SU-DHL-6 (cell line): ENCODE measurements around the gene KRT16.

Experiments
- H2AFZ ChIP-seq: fragments of 200-600 bp; sonication (generic); 2 replicates; pipeline ENCODE4 v1.6.1; 2014; ENCODE audit warnings: low read depth, mild to moderate bottlenecking, moderate library complexity, mixed read lengths, antibody characterized with exemption, low read length; ENCODE audit not compliant: severe bottlenecking
- H3F3A ChIP-seq: fragments of 200-600 bp; shearing (Covaris generic); 2 replicates; pipeline ENCODE4 v1.6.0; 2016; ENCODE audit warnings: antibody characterized with exemption, mild to moderate bottlenecking; ENCODE audit not compliant: insufficient read depth
- H3K27ac ChIP-seq: fragments of 200-600 bp; sonication (generic); 2 replicates; pipeline ENCODE4 v1.5.1; 2016; ENCODE audit warnings: low read depth, mild to moderate bottlenecking, low read length, moderate library complexity, mixed read lengths
- H3K27me3 ChIP-seq: fragments of 200-600 bp; sonication (generic), shearing (Covaris generic); 2 replicates; pipeline ENCODE4 v1.6.0; 2014; ENCODE audit warnings: mild to moderate bottlenecking, low read length
- H3K36me3 ChIP-seq: fragments of 200-600 bp; sonication (generic); 2 replicates; pipeline ENCODE4 v1.6.1; 2014; ENCODE audit warnings: mild to moderate bottlenecking, low read length, mixed read lengths
- H3K4me2 ChIP-seq: fragments of 300-600, 200-600 bp; shearing (Covaris generic), sonication (generic); 2 replicates; pipeline ENCODE4 v1.6.0; 2014; ENCODE audit warnings: low read length, low read depth, mild to moderate bottlenecking; ENCODE audit not compliant: poor library complexity, severe bottlenecking
- H3K4me3 ChIP-seq: fragments of 200-600 bp; sonication (generic); 2 replicates; pipeline ENCODE4 v1.5.1; 2014; ENCODE audit warnings: antibody characterized with exemption, low read length, mild to moderate bottlenecking, mixed read lengths; ENCODE audit not compliant: insufficient read depth, poor library complexity, severe bottlenecking
- H3K79me2 ChIP-seq: fragments of 200-600 bp; sonication (generic); 2 replicates; pipeline ENCODE4 v1.6.1; 2014; ENCODE audit warnings: mild to moderate bottlenecking, low read length, moderate library complexity; ENCODE audit not compliant: insufficient read depth
- H3K9ac ChIP-seq: fragments of 200-600 bp; sonication (generic); 2 replicates; pipeline ENCODE4 v1.7.0; 2014; ENCODE audit warnings: mild to moderate bottlenecking, low read length
- H3K9me2 ChIP-seq: fragments of 200-600 bp; sonication (generic); replicated peaks from 2 replicates; pipeline ENCODE4 v1.6.1; 2014; ENCODE audit warnings: low read length; ENCODE audit not compliant: insufficient read depth
- H3K9me3 ChIP-seq: fragments of 200-600 bp; sonication (generic); 2 replicates; pipeline ENCODE4 v1.6.1; 2014; ENCODE audit warnings: low read length, mixed read lengths; ENCODE audit not compliant: insufficient read depth
- H4K20me1 ChIP-seq: fragments of 200-600 bp; sonication (generic); 2 replicates; pipeline ENCODE4 v1.6.1; 2014; ENCODE audit warnings: low read depth, mild to moderate bottlenecking, antibody characterized with exemption, low read length, moderate library complexity, mixed read lengths
- EZH2phosphoT487 ChIP-seq: fragments of 200-600 bp; sonication (generic), shearing (Covaris generic); conservative IDR thresholded peaks from 2 replicates; pipeline ENCODE4 v1.6.1; 2018; ENCODE audit warnings: mild to moderate bottlenecking, antibody characterized with exemption, low read length, moderate library complexity, mixed read lengths
- TF ChIP-seq, protein P1 (sequence below): fragments of 200-600 bp; sonication (generic); IDR thresholded peaks from one replicate; pipeline ENCODE4 v1.5.1; 2017; ENCODE audit warnings: antibody characterized with exemption, mild to moderate bottlenecking, low read length, moderate library complexity; ENCODE audit not compliant: insufficient read depth, poor library complexity, severe bottlenecking

The KRT16 gene

GRCh38 chr17:41655611-41656111 lies 43.1 kb upstream of the KRT16 start:
- H3K36me3 ChIP-seq: no peaks in the 10 kb centered on the region
- H3K9me3 ChIP-seq: no peaks in the 10 kb centered on the region
- no peaks in the 10 kb centered on the region for H4K20me1 ChIP-seq
- no peak overlapping the region for H3K4me3 ChIP-seq
- TF ChIP-seq, protein P1, sequence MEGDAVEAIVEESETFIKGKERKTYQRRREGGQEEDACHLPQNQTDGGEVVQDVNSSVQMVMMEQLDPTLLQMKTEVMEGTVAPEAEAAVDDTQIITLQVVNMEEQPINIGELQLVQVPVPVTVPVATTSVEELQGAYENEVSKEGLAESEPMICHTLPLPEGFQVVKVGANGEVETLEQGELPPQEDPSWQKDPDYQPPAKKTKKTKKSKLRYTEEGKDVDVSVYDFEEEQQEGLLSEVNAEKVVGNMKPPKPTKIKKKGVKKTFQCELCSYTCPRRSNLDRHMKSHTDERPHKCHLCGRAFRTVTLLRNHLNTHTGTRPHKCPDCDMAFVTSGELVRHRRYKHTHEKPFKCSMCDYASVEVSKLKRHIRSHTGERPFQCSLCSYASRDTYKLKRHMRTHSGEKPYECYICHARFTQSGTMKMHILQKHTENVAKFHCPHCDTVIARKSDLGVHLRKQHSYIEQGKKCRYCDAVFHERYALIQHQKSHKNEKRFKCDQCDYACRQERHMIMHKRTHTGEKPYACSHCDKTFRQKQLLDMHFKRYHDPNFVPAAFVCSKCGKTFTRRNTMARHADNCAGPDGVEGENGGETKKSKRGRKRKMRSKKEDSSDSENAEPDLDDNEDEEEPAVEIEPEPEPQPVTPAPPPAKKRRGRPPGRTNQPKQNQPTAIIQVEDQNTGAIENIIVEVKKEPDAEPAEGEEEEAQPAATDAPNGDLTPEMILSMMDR: no peak
- no peak for TF ChIP-seq EZH2phosphoT487
- no peaks in the 10 kb centered on the region for H3K9me2 ChIP-seq
- H3K27me3 ChIP-seq: no peaks in the 10 kb centered on the region
- H3K79me2 ChIP-seq: no peaks in the 10 kb centered on the region
- H3K9ac ChIP-seq: no peak overlapping the region
- H3K4me2 ChIP-seq: no peak overlapping the region
- H2AFZ ChIP-seq: no peak overlapping the region
- H3F3A ChIP-seq: no peaks in the 10 kb centered on the region
- H3K27ac ChIP-seq: no peak overlapping the region

DNA sequence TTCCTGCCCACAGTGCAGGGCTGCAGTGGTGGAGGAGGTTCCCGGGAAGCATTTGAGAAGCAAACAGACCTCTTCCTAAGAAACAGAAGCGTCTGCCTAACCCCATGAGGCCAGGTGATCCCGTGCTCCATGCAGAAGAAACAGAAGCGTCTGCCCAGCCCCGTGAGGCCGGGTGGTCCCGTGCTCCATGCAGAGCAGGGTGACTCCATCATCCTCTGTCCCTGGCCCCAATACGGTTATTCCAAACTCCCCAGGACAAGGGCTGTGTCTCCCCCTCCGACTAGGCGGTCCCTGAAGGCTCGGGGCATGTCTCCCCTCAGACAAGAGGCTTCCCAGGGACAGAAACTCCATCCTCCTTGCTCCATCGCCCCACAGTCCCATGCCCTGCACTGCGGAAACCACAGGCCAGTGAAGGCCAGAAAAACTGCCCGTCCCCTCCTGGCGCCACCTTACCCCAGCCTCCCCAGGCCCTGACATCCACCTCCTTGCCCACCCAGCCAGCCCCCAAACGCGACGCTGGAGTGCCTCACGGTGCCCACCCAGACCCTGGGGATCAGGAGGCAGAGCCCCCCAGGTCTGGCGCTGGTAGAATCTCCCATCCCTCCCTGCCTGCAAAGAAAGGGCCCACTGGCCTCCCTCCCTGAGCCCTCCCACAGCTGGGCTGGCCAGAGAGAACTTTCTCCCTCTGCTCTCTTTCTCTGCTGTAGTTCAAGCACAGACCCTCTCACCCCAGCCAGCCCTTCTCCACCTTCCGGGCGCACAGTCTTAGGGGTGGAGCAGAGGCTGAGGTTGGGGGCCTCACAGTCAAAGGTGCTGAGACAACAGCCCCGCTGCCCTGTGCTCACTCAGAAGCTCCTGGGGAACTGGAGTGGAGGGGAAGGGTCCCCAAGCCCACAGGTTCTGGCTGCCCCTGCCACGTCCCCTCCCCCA lies 42.4 kb upstream of the KRT16 start:
- Histone ChIP-seq H3K27me3 (no peaks in the 10 kb centered on the region), H3K4me3 (no peak overlapping the region), H3K79me2 (no peaks in the 10 kb centered on the region), H3K36me3 (no peaks in the 10 kb centered on the region), H2AFZ (no peak overlapping the region), H3K9me3 (no peaks in the 10 kb centered on the region), H3K4me2 (no peak overlapping the region), H3K27ac (no peak overlapping the region), H4K20me1 (no peaks in the 10 kb centered on the region), H3K9ac (no peak overlapping the region), H3K9me2 (no peaks in the 10 kb centered on the region), H3F3A (no peaks in the 10 kb centered on the region)
- TF ChIP-seq, protein P1: no peak
- TF ChIP-seq EZH2phosphoT487: no peak

DNA sequence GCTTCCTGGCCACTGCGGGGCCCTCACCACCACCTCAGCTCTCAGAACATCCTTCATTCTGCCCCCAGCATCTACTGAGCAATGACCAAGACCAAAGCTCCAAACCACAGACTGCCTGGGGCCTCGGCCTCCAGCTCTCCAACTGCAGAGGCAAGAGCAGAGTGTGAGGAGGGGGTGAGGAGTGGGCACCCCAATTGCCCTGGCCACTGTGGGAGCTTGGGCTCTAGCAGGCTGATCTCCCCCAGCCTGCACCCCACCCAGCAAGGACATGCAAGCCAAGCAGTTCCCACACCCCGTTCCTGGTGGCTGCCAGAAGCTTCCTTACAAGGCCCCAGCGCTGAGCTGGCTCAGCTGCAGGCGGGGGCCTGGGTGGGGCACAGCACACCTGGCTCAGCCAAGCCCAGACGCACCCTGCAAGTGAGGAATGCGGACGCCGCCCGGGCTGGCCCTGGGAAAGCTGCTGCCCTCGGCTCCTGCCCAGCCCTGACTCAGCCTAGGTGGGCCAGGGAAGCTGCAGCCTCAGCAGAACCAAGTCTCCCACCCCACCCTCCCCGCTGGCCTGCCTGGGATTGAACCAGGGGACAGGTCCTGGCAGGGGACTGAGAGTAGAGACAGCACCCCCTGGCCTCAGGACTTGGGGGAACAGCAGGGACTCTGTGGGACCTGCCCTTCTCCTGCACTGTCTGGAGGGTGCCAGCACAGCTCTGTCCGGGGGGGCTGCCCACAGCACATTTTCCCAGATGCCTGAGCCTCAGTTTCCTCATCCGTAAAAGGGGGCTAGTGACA lies 41.5 kb upstream of the KRT16 start:
- H3K9me3 ChIP-seq: no peaks in the 10 kb centered on the region
- H4K20me1 ChIP-seq: no peaks in the 10 kb centered on the region
- no peak for TF ChIP-seq EZH2phosphoT487
- TF ChIP-seq, protein P1: no peak
- H3K36me3 ChIP-seq: no peaks in the 10 kb centered on the region
- no peak overlapping the region for H3K27ac ChIP-seq
- no peaks in the 10 kb centered on the region for H3K9me2 ChIP-seq
- no peak overlapping the region for H3K4me3 ChIP-seq
- H3K79me2 ChIP-seq: no peaks in the 10 kb centered on the region
- H3K9ac ChIP-seq: no peak overlapping the region
- H3K4me2 ChIP-seq: no peak overlapping the region
- no peaks in the 10 kb centered on the region for H3F3A ChIP-seq
- no peaks in the 10 kb centered on the region for H3K27me3 ChIP-seq
- H2AFZ ChIP-seq: no peak overlapping the region
